GOT3 (cell line): ENCODE measurements around the gene IP6K2.

Source experiments
- DNase-seq: peaks from one replicate; lab custom pipeline; 2025; ENCODE audit warnings: mixed read lengths; lab: John Stamatoyannopoulos, UW

IP6K2 gene

GRCh38 chr3:48688737-48689075 is 28.3 kb downstream of the IP6K2 start:
- no peak for DNase-seq

GRCh38 chr3:48688032-48688736 is 28.8 kb downstream of the IP6K2 start:
- no peak for DNase-seq

DNA sequence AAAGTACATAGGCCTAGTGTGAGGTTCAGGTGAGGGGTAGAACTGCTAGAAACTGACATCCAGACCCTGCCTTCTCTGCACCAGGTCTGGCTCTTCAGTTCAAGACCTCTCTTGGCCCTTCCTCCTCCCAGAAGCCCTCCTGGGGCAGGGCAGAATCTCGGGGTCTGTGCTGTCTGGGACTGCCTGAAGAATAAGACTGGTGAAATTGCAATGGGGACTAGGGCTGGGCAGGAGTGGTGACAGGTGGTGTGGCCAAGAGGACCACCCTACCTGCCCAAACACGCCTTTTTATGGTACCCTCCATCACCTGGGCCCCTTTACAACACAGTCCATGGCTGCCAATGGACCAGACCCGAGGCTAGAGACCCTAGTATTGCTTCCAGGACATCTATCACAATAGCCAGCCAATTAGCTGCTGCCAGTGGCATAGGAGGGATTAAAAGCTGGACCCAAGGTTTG is 29.8 kb downstream of the IP6K2 start:
- no peak for DNase-seq

DNA sequence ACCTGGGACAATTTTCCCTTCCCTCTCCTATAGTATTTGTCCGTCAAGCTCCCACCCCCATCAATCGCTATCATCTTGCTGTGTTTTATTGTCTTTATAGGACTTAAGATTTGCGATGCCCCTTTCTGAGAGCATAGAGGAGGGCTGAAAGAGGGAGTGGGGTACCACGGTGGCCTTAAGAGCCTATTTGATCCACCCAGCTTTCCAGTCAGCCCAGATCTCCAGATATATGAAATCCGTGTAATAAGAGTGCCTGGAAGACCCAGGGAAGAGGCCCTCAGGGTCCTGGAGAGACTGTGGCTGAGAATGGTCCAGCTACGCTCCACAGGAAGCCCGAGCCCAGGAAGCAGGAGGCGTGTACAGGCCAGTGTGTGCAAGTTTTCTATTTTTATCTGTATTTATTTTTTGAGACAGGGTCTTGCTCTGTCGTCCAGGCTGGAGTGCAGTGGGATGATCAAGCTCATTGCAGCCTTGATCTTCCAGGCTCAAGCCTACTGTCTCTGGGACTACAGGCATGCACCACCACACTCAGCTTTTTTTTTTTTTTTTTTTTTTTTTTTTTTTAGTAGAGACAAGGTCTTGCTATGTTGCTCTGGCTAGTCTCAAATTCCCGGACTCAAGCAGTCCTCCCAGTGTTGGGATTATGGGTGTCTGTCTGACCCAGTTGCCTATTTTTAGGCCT is 30.3 kb downstream of the IP6K2 start:
- no peak for DNase-seq

DNA sequence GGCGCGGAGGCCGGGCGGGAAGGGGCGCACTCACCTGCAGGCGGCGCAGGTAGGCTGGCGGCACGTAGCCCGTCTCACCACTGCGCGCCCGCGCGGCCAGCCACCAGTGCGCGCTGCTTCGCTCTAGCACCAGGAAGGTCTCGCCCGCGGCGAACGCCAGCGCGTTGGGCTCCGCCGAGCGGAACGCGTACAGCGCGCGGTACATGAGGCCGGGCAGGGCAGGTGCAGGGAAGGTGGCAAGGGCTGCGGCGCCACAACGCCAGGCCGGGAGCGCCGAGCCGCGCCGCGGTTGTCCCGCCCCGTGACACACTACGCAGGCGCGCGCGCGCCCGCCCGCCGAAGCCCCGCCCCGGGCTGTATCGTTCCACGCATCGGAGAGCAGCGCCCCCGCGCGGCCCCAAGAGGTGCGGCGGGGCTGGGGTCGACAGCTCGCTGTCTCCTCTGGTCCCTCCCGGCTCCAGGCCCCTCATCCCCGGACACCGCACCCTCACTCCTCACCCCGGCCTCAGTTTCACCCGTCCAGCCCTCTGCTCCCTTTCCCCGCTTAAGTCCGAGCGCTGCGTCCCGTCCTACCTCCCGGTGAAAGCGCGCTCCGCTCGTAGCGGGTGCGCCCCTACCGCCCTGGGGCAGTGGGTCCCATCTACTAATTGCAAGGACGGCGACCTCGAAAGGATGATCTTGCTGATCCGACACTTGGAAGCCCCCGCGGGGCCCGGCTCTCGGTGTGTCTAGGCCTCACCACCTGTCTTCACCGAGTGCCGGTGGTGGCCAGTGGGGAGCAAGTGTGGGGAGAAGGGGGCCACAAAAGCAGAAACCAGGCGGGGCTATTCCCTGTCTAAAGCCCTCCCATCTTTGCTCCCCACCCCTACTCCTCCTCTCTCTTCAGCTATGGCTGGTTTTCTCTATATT is 31.2 kb downstream of the IP6K2 start, which contains the start of gene NCKIPSD:
Gene NCKIPSD (minus strand): TSS at position 313 of the 909 bp plus-strand sequence. CDS start 108 bp downstream, at position 205.
- DNase-seq, result peak; percentile 61

- no peak for DNase-seq
Measured at GRCh38 chr3:48685293-48685602, 31.8 kb downstream of the IP6K2 start.

GRCh38 chr3:48684480-48685143 is 32.4 kb downstream of the IP6K2 start:
- no peak for DNase-seq

DNA sequence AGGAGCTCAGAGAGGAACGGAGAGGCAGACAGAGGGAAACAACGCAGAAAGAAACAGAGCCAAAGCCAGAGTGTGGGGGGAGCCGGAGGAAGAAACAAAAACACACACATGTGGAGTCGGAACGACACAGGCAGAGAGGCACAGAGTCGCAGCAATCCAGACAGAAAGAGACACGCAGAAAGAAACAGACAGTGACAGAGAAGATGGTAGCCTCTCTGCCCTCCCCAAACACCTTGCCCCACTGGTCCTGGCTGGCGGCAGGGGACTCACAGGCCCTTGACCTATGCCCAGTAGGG is 33.0 kb downstream of the IP6K2 start:
- DNase-seq, result no peak

- no peak for DNase-seq
Measured at GRCh38 chr3:48682786-48683185, 34.2 kb downstream of the IP6K2 start.

DNA sequence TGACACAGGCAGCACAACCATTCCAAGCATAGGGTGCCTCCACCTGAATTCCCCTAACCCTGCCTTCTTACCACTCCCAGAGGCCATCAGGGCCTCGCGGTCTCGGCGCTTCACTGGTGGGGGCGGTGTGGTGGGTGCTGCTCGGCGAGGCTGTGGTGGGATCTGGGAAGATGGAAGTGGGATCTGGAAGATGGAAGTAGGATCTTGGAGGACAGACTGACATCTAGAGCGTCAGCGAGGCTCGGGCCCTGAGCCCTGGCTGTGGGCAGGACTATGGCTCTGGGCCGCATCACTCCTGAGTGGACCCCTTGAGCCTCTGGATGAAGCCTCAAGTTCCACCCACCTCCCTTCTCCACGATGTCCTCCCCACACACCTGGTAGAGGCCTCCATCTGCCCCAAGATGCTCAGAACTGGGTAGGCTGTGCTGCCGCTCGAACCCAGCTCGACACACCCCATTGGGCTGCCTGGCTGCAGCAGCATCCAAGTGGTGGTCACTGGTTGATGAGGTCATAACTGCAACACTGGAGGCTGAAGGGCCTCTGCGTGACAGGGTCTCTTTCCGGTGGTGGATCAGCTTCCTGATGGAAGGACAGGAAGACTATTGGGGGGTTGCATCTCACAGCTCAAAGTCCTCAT is 34.9 kb downstream of the IP6K2 start:
- DNase-seq, result no peak

GRCh38 chr3:48681541-48681880 is 35.5 kb downstream of the IP6K2 start:
- DNase-seq, result no peak

- no peak for DNase-seq
Measured at GRCh38 chr3:48680811-48681540, 36.0 kb downstream of the IP6K2 start.

DNA sequence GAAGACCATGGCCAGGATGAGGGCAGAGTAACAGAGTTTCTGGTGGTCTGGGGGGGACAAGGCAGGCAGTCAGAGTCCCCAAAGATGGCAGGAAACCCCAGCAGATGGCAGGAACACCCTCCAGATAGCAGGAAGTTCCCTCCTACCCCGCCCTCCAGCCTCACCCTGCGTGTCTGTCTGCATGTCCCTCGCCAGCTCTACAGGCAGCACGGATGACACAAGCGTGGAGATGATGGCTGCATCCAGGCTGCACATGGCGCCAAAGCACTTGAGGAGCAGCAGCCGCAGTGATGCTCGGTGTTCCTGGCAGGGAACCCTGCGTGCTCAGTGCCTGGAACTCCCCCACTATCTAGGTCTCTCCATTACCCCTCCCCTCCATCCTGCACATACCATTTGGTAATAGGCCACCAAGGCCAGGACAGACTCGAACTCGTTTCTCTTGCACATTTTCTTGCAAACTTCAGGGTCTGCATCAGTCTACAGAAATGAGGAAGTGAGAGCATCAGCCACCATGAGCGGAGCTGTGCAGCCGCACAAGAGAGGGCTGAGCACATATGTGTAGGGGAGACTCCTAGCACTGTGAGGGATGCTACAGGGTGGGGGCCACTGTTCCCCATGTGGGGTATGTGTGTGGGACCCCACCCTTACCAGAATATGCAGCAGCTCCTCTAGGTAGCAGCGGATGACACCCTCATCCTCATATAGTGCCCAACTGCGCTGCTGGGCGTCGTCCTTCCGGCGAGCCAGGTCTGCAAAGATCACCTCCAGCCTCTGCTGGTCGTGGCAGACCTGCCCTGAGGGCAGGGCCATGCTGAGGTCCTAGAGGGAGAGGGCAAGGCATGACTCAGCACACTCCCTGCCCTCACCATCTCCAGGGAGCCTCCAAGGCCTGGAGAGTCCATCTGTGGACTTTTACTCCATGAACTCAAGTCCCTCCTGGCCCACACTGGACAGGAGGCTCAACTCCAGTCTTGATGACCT is 37.3 kb downstream of the IP6K2 start:
- no peak for DNase-seq

- DNase-seq, result no peak
Measured at GRCh38 chr3:48678566-48679380, 38.2 kb downstream of the IP6K2 start.

- no peak for DNase-seq
Measured at GRCh38 chr3:48678056-48678455, 39.0 kb downstream of the IP6K2 start.

DNA sequence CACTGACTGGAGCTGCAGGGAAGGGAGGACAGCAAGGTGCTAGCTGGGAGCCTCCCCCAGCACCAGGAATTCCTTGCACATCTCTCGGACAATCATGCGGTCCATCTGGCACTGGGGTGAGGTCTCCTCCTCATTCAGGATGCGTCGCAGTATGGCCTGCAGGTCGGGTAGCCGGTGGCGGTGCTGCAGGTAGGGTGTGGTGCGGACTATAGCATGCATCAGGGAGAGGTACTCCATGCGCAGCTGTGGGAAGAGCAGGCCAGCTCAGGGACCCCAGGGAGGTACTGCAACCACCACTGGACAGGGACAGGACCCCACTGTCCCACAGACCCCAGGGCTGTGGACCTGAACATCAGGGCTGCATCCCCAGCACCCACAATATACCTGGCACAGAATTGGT is 42.5 kb downstream of the IP6K2 start:
- DNase-seq, result no peak

GRCh38 chr3:48672522-48672921 is 44.5 kb downstream of the IP6K2 start:
- no peak for DNase-seq

DNA sequence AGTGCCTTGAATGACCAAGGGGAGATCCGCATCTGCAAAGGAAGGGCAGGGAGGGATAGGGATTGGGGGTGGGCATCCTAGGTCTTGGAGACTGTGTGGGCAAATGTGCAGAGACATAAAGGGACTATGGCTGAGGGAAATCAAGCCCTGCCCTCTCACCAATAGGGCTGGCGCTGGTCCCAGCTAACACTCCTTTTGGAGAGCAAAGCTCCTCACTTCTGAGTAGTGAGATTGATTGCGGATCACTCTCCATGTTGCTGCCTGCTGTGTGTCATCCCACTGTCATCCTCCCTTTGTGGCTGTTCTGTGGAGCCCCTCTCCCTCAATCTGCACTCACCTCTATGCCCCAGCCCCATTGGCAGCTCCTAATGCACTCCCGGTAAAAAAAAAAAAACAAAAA is 52.1 kb downstream of the IP6K2 start:
- no peak for DNase-seq

- DNase-seq, result no peak
Measured at GRCh38 chr3:48664313-48664644, 52.7 kb downstream of the IP6K2 start.
